ENCODE measurements around the gene MAGI2. TPM values are rescaled to one million over a fixed set of nuclear protein-coding genes. Genes with fewer than 3 reads are reported as not detected.

Gene MAGI2
- polyA plus RNA-seq, 5 donors = 5.3 to 7.8 (median 6.6) TPM

- no peak for DNase-seq
Observed at GRCh38 chr7:78742694-78743093, 710.8 kb downstream of the MAGI2 start.

GRCh38 chr7:78736548-78736947 lies 716.9 kb downstream of the MAGI2 start:
- DNase-seq = no peak

GRCh38 chr7:78734626-78735025 lies 718.8 kb downstream of the MAGI2 start:
- DNase-seq = no peak

- no peak for DNase-seq
Observed at GRCh38 chr7:78720066-78720465, 733.4 kb downstream of the MAGI2 start.

GRCh38 chr7:78718212-78718611 lies 735.3 kb downstream of the MAGI2 start:
- no peak for DNase-seq

GRCh38 chr7:78716876-78717275 lies 736.6 kb downstream of the MAGI2 start:
- no peak for DNase-seq

GRCh38 chr7:78714356-78714755 lies 739.1 kb downstream of the MAGI2 start:
- DNase-seq = no peak

GRCh38 chr7:78712111-78712510 lies 741.4 kb downstream of the MAGI2 start:
- no peak for DNase-seq

- DNase-seq = no peak
Observed at GRCh38 chr7:78709658-78710057, 743.8 kb downstream of the MAGI2 start.

GRCh38 chr7:78704504-78704903 lies 749.0 kb downstream of the MAGI2 start:
- no peak for DNase-seq

- no peak for DNase-seq
Observed at GRCh38 chr7:78703391-78703790, 750.1 kb downstream of the MAGI2 start.

- DNase-seq = no peak
Observed at GRCh38 chr7:78702770-78703169, 750.7 kb downstream of the MAGI2 start.

GRCh38 chr7:78695826-78696225 lies 757.6 kb downstream of the MAGI2 start:
- DNase-seq = no peak

GRCh38 chr7:78691584-78691983 lies 761.9 kb downstream of the MAGI2 start:
- no peak for DNase-seq

- no peak for DNase-seq
Observed at GRCh38 chr7:78690174-78690573, 763.3 kb downstream of the MAGI2 start.

- no peak for DNase-seq
Observed at GRCh38 chr7:78688376-78688775, 765.1 kb downstream of the MAGI2 start.

GRCh38 chr7:78686189-78686588 lies 767.3 kb downstream of the MAGI2 start:
- DNase-seq = no peak

GRCh38 chr7:78684201-78684600 lies 769.3 kb downstream of the MAGI2 start:
- DNase-seq = no peak

- DNase-seq = no peak
Observed at GRCh38 chr7:78683566-78683965, 769.9 kb downstream of the MAGI2 start.

- DNase-seq = no peak
Observed at GRCh38 chr7:78679112-78679876, 774.2 kb downstream of the MAGI2 start.

GRCh38 chr7:78677391-78677790 lies 776.1 kb downstream of the MAGI2 start:
- DNase-seq = no peak

GRCh38 chr7:78675511-78675910 lies 778.0 kb downstream of the MAGI2 start:
- DNase-seq = no peak

GRCh38 chr7:78673272-78673671 lies 780.2 kb downstream of the MAGI2 start:
- DNase-seq = peak in 1 of 2 donors; percentile 1

- no peak for DNase-seq
Observed at GRCh38 chr7:78662939-78663338, 790.5 kb downstream of the MAGI2 start.
